Mononuclear cell (primary cell): ENCODE measurements around the gene RBMS1. TPM values are rescaled to one million over a fixed set of nuclear protein-coding genes. Genes with fewer than 3 reads are reported as not detected.

ENCODE experiments used
- H3K27me3 ChIP-seq: 2 replicates; pipeline ENCODE4 v1.6.0; 2011; ENCODE audit warnings: low read length, control low read depth; ENCODE audit not compliant: insufficient read depth
- H3K4me1 ChIP-seq: 2 replicates; pipeline ENCODE4 v1.5.1; 2011; ENCODE audit warnings: mild to moderate bottlenecking, low read length, control low read depth; ENCODE audit not compliant: insufficient read depth
- H3K4me3 ChIP-seq: 2 replicates; pipeline ENCODE4 v1.5.1; 2011; ENCODE audit warnings: mild to moderate bottlenecking, low read length, moderate library complexity
- H3K9me3 ChIP-seq: 2 replicates; pipeline ENCODE4 v1.5.1; 2011; ENCODE audit warnings: low read depth, mild to moderate bottlenecking, control low read depth, low read length
- total RNA-seq: library from RNA; depleted of rRNA; stranded (reverse); fragments of >200 nt; gene quantifications from one replicate; pipeline ENCODE4 v1.2.3, GENCODE V29; 2012

Gene RBMS1
- total RNA-seq, 1 donor, result 76.3 TPM

- H3K9me3 ChIP-seq, result no peaks in the 10 kb centered on the region
- peaks cover 55% of the 10 kb centered on the region for H3K4me1 ChIP-seq
- H3K4me3 ChIP-seq, result no peak overlapping the region
- H3K27me3 ChIP-seq, result no peaks in the 10 kb centered on the region
Observed at GRCh38 chr2:160405077-160405867, 88.3 kb downstream of the RBMS1 start.

- Histone ChIP-seq H3K4me3 (no peak overlapping the region), H3K27me3 (no peaks in the 10 kb centered on the region), H3K4me1 (peaks cover 64% of the 10 kb centered on the region), H3K9me3 (no peaks in the 10 kb centered on the region)
Observed at GRCh38 chr2:160402997-160403979, 90.3 kb downstream of the RBMS1 start.

DNA sequence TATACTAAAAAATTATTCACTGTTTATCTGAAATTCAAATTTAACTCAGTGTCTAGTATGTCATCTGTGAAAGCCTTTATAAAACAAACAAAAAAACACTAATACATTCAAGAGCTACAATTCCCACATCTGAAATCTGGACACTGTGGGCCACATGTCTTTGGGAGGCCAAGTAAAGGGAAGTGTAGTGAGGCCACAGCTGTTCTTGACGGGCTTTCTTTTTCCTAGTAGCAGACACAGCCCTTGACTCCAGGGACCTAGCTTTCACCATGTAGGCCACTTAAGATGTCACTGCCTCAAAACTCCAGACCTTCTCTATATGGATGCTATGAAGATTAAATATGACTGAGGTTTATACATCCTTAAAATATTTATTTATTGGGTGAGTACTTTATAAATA is 91.1 kb downstream of the RBMS1 start:
- H3K4me1 ChIP-seq, result peaks cover 64% of the 10 kb centered on the region
- H3K9me3 ChIP-seq, result no peaks in the 10 kb centered on the region
- H3K4me3 ChIP-seq, result no peak overlapping the region
- no peaks in the 10 kb centered on the region for H3K27me3 ChIP-seq

GRCh38 chr2:160401895-160402294 is 91.7 kb downstream of the RBMS1 start:
- H3K9me3 ChIP-seq, result no peaks in the 10 kb centered on the region
- H3K27me3 ChIP-seq, result no peaks in the 10 kb centered on the region
- H3K4me1 ChIP-seq, result peaks cover 70% of the 10 kb centered on the region
- no peak overlapping the region for H3K4me3 ChIP-seq

- H3K27me3 ChIP-seq, result no peaks in the 10 kb centered on the region
- H3K4me3 ChIP-seq, result no peak overlapping the region
- no peaks in the 10 kb centered on the region for H3K9me3 ChIP-seq
- peaks cover 68% of the 10 kb centered on the region for H3K4me1 ChIP-seq
Observed at GRCh38 chr2:160399880-160400279, 93.7 kb downstream of the RBMS1 start.

DNA sequence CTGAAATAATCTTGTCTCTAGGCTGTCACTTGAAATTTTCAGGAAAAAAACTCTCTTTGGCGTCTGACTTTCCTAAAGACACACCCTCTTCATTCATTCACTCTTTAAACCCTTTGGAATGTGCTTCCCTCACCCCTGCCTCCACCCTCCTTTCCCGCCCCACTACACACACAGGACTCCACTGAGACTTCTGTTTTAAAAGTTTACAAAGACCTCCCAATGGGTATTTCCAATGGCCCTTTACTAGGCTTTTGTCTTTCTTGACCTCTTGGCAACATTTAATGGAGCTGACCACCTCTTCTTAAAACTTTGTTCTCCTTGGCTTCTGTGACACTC is 96.1 kb downstream of the RBMS1 start:
- H3K4me3 ChIP-seq, result no peak overlapping the region
- H3K9me3 ChIP-seq, result no peaks in the 10 kb centered on the region
- H3K4me1 ChIP-seq, result peaks cover 72% of the 10 kb centered on the region
- no peaks in the 10 kb centered on the region for H3K27me3 ChIP-seq

GRCh38 chr2:160394153-160394552 is 99.5 kb downstream of the RBMS1 start:
- H3K4me1 ChIP-seq, result peaks cover 88% of the 10 kb centered on the region
- H3K27me3 ChIP-seq, result no peaks in the 10 kb centered on the region
- no peaks in the 10 kb centered on the region for H3K9me3 ChIP-seq
- H3K4me3 ChIP-seq, result no peak overlapping the region

DNA sequence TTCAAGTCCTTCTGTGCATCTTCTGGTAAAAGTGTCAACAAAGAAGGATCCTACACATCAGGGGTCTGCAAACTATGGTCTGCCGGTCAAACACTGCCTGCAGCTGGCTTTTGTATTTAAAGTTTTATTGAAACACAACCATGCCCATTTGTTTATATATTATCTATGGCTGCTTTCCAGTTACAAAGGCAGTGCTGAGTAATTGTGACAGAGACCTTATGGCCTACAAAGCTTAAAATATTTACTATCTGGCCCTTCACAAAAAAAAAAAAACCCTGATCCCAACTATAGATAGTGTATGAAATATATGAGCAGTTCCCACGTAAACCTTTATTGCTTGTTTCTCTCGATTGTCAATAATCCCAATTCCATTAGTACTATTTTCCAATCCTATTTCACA is 101.4 kb downstream of the RBMS1 start:
- Histone ChIP-seq H3K4me1 (peaks cover 95% of the 10 kb centered on the region), H3K4me3 (no peak overlapping the region), H3K9me3 (no peaks in the 10 kb centered on the region), H3K27me3 (no peaks in the 10 kb centered on the region)

GRCh38 chr2:160390544-160391455 is 102.8 kb downstream of the RBMS1 start:
- Histone ChIP-seq H3K27me3 (no peaks in the 10 kb centered on the region), H3K4me3 (no peak overlapping the region), H3K9me3 (no peaks in the 10 kb centered on the region), H3K4me1 (peaks cover 93% of the 10 kb centered on the region)

DNA sequence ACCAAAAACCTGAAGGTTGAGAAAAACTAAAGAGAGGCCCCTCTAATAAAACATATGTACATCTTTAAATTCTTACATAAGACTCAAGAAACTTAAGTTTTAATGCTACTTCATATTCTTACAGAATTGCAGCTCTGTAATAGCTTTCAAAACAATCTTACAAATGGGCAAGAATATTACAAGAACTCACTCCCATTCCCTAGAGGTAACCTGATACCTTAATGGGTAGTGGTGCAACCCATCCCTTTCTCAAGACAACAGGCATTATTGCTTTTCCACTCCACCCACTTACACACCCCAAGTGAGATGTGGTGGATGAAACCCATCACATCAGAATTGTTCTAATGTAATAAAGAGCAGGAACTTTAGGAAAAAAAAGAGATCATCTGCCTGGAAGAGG is 103.7 kb downstream of the RBMS1 start:
- Histone ChIP-seq H3K27me3 (no peaks in the 10 kb centered on the region), H3K4me1 (peaks cover 94% of the 10 kb centered on the region), H3K4me3 (no peak overlapping the region), H3K9me3 (no peaks in the 10 kb centered on the region)

DNA sequence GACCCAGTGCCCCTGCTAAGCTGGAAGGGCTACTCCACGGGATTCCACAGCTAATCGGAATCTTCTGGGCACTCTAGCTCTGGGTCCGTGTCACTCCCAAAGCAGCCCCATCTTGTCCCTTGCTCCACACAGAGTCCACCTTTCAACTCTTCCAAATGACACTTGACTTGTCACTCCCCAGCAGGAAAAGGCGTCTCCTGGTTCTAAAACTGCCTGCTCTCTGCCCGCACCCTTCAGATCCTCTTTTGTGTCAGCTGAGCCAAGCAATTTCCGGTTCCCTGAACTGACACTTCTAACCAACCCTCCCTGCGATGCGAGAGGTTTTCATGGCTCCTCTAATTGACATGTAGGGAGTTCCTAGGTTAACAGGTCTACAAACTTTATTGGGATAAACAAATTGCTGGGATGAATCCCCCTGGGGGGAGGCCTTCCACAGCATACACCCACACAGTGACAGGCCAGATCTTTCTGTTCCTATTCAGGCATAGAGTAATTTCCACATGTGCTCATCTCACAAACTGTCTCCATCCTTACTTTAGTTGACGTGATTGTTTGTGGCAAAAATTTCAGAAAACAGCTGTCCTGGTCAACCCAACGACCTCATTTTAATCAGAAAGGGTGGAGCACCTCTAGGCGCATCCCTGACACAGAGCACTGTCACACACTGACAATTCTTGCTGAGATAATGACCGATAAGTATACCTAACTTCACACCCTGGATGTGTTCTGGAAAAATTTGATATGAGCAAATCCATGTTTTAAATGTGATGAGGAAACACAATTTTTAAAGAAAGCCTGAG is 104.9 kb downstream of the RBMS1 start:
- Histone ChIP-seq H3K27me3 (no peaks in the 10 kb centered on the region), H3K9me3 (no peaks in the 10 kb centered on the region), H3K4me1 (peaks cover 88% of the 10 kb centered on the region), H3K4me3 (no peak overlapping the region)

DNA sequence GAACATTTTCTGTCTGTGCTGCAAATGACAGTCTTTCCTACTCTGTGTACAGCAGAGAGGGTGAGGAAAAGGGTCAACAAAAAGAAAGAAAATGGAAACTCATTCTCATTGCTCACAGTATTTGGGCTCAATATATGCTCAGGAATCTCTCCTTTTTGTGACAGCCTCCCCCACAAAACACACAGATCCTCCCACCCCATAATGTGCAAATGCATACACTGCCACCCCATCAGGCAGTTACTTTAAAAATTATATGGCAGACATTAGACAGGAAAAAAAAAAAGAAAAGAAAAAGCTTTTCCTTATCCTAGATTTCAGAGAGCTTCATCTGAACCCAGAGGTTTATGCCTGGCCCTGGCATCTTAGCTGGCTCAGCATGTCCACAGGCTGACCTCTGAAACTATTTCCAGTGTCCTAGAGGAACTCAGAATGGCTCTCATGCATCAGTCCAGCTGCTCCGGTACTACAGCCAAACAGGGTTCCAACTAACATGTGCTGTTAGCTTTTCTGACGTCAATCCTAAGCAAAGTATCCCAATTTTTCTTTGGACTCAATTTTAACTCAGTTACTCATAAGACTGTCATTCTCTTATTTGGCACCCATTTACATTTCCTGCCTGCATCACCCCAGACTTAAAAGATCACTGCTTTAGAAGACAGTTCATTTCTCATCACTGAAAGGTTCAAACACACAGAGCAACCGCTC is 105.9 kb downstream of the RBMS1 start:
- Histone ChIP-seq H3K4me1 (peaks cover 82% of the 10 kb centered on the region), H3K27me3 (no peaks in the 10 kb centered on the region), H3K4me3 (no peak overlapping the region), H3K9me3 (no peaks in the 10 kb centered on the region)

DNA sequence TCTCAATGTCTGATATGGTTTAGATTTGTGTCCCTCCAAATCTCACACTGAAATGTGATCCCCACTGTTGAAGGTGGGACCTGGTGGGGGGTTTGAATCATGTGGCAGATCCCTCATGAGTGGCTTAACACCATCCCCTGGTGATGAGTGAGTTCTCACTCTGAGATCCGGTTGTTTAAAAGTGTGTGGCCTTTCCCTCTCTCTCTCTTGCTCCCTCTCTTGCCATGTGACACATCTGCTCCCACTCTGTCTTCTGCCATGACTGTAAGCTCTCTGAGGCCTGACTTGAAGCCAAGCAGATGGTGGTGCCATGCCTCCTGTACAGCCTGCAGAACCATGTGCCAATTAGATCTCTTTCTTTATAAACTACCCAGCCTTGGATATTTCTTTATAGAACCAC is 108.8 kb downstream of the RBMS1 start:
- H3K27me3 ChIP-seq, result no peaks in the 10 kb centered on the region
- peaks cover 82% of the 10 kb centered on the region for H3K4me1 ChIP-seq
- H3K9me3 ChIP-seq, result no peaks in the 10 kb centered on the region
- H3K4me3 ChIP-seq, result no peak overlapping the region
